Hepatocyte (in vitro differentiated cells): ENCODE results near the gene USO1.

Experiments
- EZH2 ChIP-seq: fragments of 200-600 bp; sonication (generic); IDR thresholded peaks from 2 replicates; pipeline ENCODE4 v1.6.1; 2016; ENCODE audit warnings: antibody characterized with exemption, mild to moderate bottlenecking, borderline replicate concordance
- TF ChIP-seq, protein P1 (sequence below): fragments of 200-600 bp; sonication (generic); IDR thresholded peaks from 2 replicates; pipeline ENCODE4 v1.5.1; 2016; ENCODE audit warnings: antibody characterized with exemption, mild to moderate bottlenecking; ENCODE audit not compliant: poor library complexity

GRCh38 chr4:75685546-75686189 lies 38.7 kb upstream of the USO1 start:
- TF ChIP-seq, protein P1, sequence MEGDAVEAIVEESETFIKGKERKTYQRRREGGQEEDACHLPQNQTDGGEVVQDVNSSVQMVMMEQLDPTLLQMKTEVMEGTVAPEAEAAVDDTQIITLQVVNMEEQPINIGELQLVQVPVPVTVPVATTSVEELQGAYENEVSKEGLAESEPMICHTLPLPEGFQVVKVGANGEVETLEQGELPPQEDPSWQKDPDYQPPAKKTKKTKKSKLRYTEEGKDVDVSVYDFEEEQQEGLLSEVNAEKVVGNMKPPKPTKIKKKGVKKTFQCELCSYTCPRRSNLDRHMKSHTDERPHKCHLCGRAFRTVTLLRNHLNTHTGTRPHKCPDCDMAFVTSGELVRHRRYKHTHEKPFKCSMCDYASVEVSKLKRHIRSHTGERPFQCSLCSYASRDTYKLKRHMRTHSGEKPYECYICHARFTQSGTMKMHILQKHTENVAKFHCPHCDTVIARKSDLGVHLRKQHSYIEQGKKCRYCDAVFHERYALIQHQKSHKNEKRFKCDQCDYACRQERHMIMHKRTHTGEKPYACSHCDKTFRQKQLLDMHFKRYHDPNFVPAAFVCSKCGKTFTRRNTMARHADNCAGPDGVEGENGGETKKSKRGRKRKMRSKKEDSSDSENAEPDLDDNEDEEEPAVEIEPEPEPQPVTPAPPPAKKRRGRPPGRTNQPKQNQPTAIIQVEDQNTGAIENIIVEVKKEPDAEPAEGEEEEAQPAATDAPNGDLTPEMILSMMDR: no peak
- no peak for TF ChIP-seq EZH2
